HEK293 (cell line): ENCODE measurements around the gene TMEM271.

Experiments
- CTCF ChIA-PET: fragments of 350-600 bp; formaldehyde crosslinking; extraction: SDS; loops from one replicate; lab custom pipeline; 2021; ENCODE audit warnings: antibody characterized with exemption; lab: Yijun Ruan, JAX
- POLR2A ChIA-PET: fragments of 300-600 bp; formaldehyde crosslinking; extraction: SDS; loops from one replicate; lab custom pipeline; 2020; ENCODE audit warnings: antibody characterized with exemption, inconsistent platforms; lab: Yijun Ruan, JAX
- H3K27ac ChIP-seq: fragments of 200-500 bp; sonication (Bioruptor generic); 2 replicates; pipeline ENCODE4 v1.5.1; 2014; ENCODE audit warnings: low read depth, low read length, control low read depth, inconsistent platforms; ENCODE audit errors: extremely low read depth
- H3K36me3 ChIP-seq, 2 experiments: fragments of 200-500 bp in 1 of 2; sonication (Bioruptor generic) in 1 of 2; 1 replicate in 1 of 2; 2 replicates in 1 of 2; pipeline ENCODE4 v1.5.1; 2014 to 2017; ENCODE audit warnings: inconsistent platforms in 2 of 2, low read length in 2 of 2; ENCODE audit not compliant: control insufficient read depth in 2 of 2, insufficient read depth in 1 of 2
- H3K4me1 ChIP-seq: fragments of 200-500 bp; sonication (Bioruptor generic); 2 replicates; pipeline ENCODE4 v1.5.1; 2014; ENCODE audit warnings: mild to moderate bottlenecking, low read length, inconsistent platforms; ENCODE audit not compliant: control insufficient read depth, insufficient read depth
- H3K4me3 ChIP-seq: 2 replicates; pipeline ENCODE4 v1.5.1; 2011; ENCODE audit warnings: low read depth, mild to moderate bottlenecking, control low read depth, low read length, moderate library complexity
- H3K9me3 ChIP-seq: fragments of 200-500 bp; sonication (Bioruptor generic); 2 replicates; pipeline ENCODE4 v1.5.1; 2014; ENCODE audit warnings: low read depth, low read length, inconsistent platforms; ENCODE audit not compliant: control insufficient read depth, insufficient read depth
- HOXC10 ChIP-seq: sonication (generic); formaldehyde crosslinking; IDR thresholded peaks from 2 replicates; pipeline ENCODE4 v1.8.1; 2023; ENCODE audit warnings: mild to moderate bottlenecking, missing genetic modification reagents
- KLF7 ChIP-seq: fragments of 450-650 bp; formaldehyde crosslinking; IDR thresholded peaks from 2 replicates; pipeline ENCODE4 v1.5.1; 2016; ENCODE audit warnings: missing biosample characterization, missing genetic modification characterization, borderline replicate concordance
- MYNN ChIP-seq: fragments of 450-650 bp; formaldehyde crosslinking; IDR thresholded peaks from 2 replicates; pipeline ENCODE4 v1.5.1; 2016; ENCODE audit warnings: missing biosample characterization, missing genetic modification characterization, borderline replicate concordance
- OSR2 ChIP-seq: fragments of 450-650 bp; formaldehyde crosslinking; IDR thresholded peaks from 2 replicates; pipeline ENCODE4 v1.5.1; 2016; ENCODE audit warnings: missing biosample characterization, missing genetic modification characterization
- SCRT1 ChIP-seq: fragments of 450-650 bp; formaldehyde crosslinking; IDR thresholded peaks from 2 replicates; pipeline ENCODE4 v1.5.1; 2016; ENCODE audit warnings: missing biosample characterization, missing genetic modification characterization, borderline replicate concordance
- SP3 ChIP-seq: fragments of 450-650 bp; formaldehyde crosslinking; IDR thresholded peaks from 2 replicates; pipeline ENCODE4 v1.5.1; 2016; ENCODE audit warnings: missing biosample characterization, missing genetic modification characterization
- ZFP69B ChIP-seq: fragments of 450-650 bp; formaldehyde crosslinking; IDR thresholded peaks from 2 replicates; pipeline ENCODE4 v1.5.1; 2016; ENCODE audit warnings: missing biosample characterization, missing genetic modification characterization
- ZNF138 ChIP-seq: fragments of 450-650 bp; formaldehyde crosslinking; IDR thresholded peaks from 2 replicates; pipeline ENCODE4 v1.5.1; 2016; ENCODE audit warnings: missing biosample characterization, missing genetic modification characterization, borderline replicate concordance
- ZNF146 ChIP-seq: fragments of 450-650 bp; formaldehyde crosslinking; IDR thresholded peaks from 2 replicates; pipeline ENCODE4 v1.5.1; 2016; ENCODE audit warnings: missing biosample characterization, missing genetic modification characterization
- ZNF221 ChIP-seq: fragments of 450-650 bp; formaldehyde crosslinking; IDR thresholded peaks from 2 replicates; pipeline ENCODE4 v1.5.1; 2017; ENCODE audit warnings: missing biosample characterization, missing genetic modification characterization, borderline replicate concordance
- ZNF24 ChIP-seq: fragments of 450-650 bp; formaldehyde crosslinking; IDR thresholded peaks from 2 replicates; pipeline ENCODE4 v1.5.1; 2016; ENCODE audit warnings: missing biosample characterization, missing genetic modification characterization
- ZNF292 ChIP-seq: fragments of 450-650 bp; formaldehyde crosslinking; IDR thresholded peaks from 2 replicates; pipeline ENCODE4 v1.5.1; 2016; ENCODE audit warnings: low read depth, missing biosample characterization, missing genetic modification characterization, borderline replicate concordance
- ZNF341 ChIP-seq: fragments of 450-650 bp; formaldehyde crosslinking; IDR thresholded peaks from 2 replicates; pipeline ENCODE4; 2016; ENCODE audit warnings: low read depth, missing biosample characterization, missing genetic modification characterization
- ZNF521 ChIP-seq: fragments of 450-650 bp; formaldehyde crosslinking; IDR thresholded peaks from 2 replicates; pipeline ENCODE4 v1.5.1; 2017; ENCODE audit warnings: missing biosample characterization, mild to moderate bottlenecking, missing genetic modification characterization
- ZNF561 ChIP-seq: fragments of 450-650 bp; IDR thresholded peaks from 2 replicates; pipeline ENCODE4 v1.5.1; 2018; ENCODE audit warnings: missing biosample characterization, missing genetic modification characterization, borderline replicate concordance
- ZNF621 ChIP-seq: fragments of 450-650 bp; formaldehyde crosslinking; IDR thresholded peaks from 2 replicates; pipeline ENCODE4 v1.5.1; 2017; ENCODE audit warnings: missing biosample characterization, missing genetic modification characterization
- ZNF654 ChIP-seq: fragments of 450-650 bp; formaldehyde crosslinking; IDR thresholded peaks from 2 replicates; pipeline ENCODE4 v1.5.1; 2016; ENCODE audit warnings: low read depth, missing biosample characterization, missing genetic modification characterization
- ZNF664 ChIP-seq: fragments of 450-650 bp; formaldehyde crosslinking; IDR thresholded peaks from 2 replicates; pipeline ENCODE4 v1.5.1; 2016; ENCODE audit warnings: missing biosample characterization, missing genetic modification characterization
- ZNF747 ChIP-seq: fragments of 450-650 bp; formaldehyde crosslinking; IDR thresholded peaks from 2 replicates; pipeline ENCODE4 v1.5.1; 2016; ENCODE audit warnings: missing biosample characterization, missing genetic modification characterization
- TF ChIP-seq, protein P1 (sequence below): fragments of 450-650 bp; formaldehyde crosslinking; IDR thresholded peaks from 2 replicates; pipeline ENCODE4 v1.5.1; 2017; ENCODE audit warnings: missing biosample characterization, missing genetic modification characterization
- TF ChIP-seq, protein P2 (sequence below): fragments of 450-650 bp; formaldehyde crosslinking; IDR thresholded peaks from 2 replicates; pipeline ENCODE4 v1.5.1; 2016; ENCODE audit warnings: missing biosample characterization, missing genetic modification characterization
- TF ChIP-seq, protein P3 (sequence below): fragments of 450-650 bp; formaldehyde crosslinking; conservative IDR thresholded peaks from 2 replicates; pipeline ENCODE4 v1.5.1; 2016; ENCODE audit warnings: low read depth, missing biosample characterization, missing genetic modification characterization
- TF ChIP-seq, protein P4 (sequence below): fragments of 450-650 bp; formaldehyde crosslinking; IDR thresholded peaks from 2 replicates; pipeline ENCODE4 v1.5.1; 2016; ENCODE audit warnings: missing biosample characterization, missing genetic modification characterization

Gene TMEM271

DNA sequence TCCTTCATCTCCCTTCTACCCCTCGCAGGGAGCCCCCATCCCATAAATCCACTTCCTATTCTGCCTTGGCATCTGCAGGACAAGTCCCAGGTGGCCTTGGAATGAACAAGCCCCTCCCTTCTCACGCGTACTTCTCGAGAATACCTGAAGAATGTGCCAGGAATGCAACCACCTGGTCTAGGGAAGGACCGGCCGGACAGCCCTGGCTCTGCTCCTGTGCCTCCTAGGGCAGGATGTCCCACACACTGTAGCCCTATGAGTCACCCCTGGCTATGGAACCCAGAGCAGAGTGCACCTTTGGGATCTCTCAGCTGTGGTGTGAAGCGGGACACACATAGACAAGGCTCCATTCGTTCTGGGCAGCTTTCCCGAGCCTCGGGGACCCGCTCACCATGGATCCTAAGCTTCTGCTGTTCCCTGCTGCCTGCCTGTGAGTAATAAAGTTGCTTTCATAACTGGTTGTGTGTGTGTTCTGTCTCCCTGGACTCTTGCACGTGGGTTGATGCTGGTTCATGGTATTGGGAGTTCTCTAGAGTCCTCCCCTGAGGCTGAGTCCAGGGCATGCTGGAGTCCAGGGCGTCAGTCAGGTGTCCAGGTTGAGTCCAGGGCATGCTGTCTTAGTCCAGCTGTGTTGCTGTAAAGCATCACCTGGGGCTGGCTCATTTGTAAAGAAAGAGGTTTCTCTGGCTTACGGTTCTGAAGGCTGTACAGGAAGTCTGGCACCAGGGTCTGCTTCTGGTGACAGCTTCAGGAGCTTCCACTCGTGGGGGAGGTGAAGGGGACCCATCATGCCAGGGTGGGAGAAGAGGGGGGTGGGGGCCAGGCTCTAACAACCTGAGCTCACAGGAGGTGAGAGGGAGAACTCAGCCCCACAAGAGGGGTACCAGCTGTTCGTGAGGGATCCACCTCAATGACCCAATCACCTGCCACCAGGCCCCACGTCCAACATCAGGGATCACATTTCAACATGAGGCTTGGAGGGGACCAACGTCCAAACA is 41.8 kb upstream of the TMEM271 start:
- POLR2A ChIA-PET, result interaction anchor here (0.6 kb wide), 1 partner anchor 79 kb away, joined by 5 read pairs; no protein-coding TSS in a partner anchor
- CTCF ChIA-PET, result no interaction called here
- no peaks in the 10 kb centered on the region for H3K9me3 ChIP-seq
- no peak overlapping the region for H3K27ac ChIP-seq
- TF ChIP-seq MYNN (tag by site-specific recombination) (no peak), ZNF221 (tag by site-specific recombination) (no peak), ZNF747 (tag by site-specific recombination) (no peak), ZNF561 (tag by site-specific recombination) (no peak), ZNF292 (tag by site-specific recombination) (no peak), SCRT1 (tag by site-specific recombination) (no peak), ZNF341 (tag by site-specific recombination) (no peak), ZNF24 (tag by site-specific recombination) (no peak), SP3 (no peak), ZNF521 (tag by site-specific recombination) (no peak), ZNF654 (tag by site-specific recombination) (no peak), KLF7 (tag by site-specific recombination) (no peak)
- TF ChIP-seq, protein P1, sequence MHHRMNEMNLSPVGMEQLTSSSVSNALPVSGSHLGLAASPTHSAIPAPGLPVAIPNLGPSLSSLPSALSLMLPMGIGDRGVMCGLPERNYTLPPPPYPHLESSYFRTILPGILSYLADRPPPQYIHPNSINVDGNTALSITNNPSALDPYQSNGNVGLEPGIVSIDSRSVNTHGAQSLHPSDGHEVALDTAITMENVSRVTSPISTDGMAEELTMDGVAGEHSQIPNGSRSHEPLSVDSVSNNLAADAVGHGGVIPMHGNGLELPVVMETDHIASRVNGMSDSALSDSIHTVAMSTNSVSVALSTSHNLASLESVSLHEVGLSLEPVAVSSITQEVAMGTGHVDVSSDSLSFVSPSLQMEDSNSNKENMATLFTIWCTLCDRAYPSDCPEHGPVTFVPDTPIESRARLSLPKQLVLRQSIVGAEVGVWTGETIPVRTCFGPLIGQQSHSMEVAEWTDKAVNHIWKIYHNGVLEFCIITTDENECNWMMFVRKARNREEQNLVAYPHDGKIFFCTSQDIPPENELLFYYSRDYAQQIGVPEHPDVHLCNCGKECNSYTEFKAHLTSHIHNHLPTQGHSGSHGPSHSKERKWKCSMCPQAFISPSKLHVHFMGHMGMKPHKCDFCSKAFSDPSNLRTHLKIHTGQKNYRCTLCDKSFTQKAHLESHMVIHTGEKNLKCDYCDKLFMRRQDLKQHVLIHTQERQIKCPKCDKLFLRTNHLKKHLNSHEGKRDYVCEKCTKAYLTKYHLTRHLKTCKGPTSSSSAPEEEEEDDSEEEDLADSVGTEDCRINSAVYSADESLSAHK (tag by site-specific recombination), result no peak
- TF ChIP-seq, protein P2, sequence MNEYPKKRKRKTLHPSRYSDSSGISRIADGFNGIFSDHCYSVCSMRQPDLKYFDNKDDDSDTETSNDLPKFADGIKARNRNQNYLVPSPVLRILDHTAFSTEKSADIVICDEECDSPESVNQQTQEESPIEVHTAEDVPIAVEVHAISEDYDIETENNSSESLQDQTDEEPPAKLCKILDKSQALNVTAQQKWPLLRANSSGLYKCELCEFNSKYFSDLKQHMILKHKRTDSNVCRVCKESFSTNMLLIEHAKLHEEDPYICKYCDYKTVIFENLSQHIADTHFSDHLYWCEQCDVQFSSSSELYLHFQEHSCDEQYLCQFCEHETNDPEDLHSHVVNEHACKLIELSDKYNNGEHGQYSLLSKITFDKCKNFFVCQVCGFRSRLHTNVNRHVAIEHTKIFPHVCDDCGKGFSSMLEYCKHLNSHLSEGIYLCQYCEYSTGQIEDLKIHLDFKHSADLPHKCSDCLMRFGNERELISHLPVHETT, result no peak
- no peaks in the 10 kb centered on the region for H3K36me3 ChIP-seq
- no peaks in the 10 kb centered on the region for H3K4me1 ChIP-seq
- no peak overlapping the region for H3K4me3 ChIP-seq

DNA sequence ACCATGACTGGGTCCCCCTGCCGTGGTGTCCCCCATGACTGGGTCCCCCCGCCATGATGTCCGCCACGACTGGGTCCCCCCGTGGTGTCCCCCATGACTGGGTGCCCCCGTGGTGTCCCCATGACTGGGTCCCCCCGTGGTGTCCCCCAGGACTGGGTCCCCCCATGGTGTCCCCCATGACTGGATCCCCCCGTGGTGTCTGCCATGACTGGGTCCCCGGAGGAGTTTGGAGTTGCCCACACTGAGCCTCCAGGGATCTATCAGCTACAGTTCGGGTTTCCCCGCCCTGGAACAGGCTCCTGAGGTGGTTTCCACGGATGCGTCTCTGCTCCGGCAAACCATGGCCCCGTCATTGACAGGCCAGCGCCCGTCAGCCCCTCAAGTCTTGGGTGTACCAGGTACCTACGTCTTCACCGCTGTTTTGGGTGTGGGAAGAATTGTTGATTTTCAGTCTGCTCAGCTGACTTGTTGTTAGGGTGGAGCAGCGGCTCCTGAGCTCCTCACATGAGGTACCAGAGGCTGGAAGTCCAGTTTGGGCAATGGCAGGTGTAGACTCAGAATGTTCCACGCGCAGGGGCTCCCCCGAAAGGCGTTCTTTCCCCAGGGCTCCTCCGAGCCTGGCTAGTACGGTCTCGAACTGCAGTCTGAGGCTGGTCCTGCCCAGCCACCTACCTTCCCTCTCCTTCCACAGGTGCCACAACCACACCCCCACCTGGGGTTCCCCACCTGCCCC is 41.0 kb upstream of the TMEM271 start:
- no peaks in the 10 kb centered on the region for H3K9me3 ChIP-seq
- ChIA-PET POLR2A (no interaction called here), CTCF (no interaction called here)
- H3K36me3 ChIP-seq, result no peaks in the 10 kb centered on the region
- no peak overlapping the region for H3K4me3 ChIP-seq
- no peaks in the 10 kb centered on the region for H3K4me1 ChIP-seq
- H3K27ac ChIP-seq, result no peak overlapping the region
- TF ChIP-seq, protein P3, sequence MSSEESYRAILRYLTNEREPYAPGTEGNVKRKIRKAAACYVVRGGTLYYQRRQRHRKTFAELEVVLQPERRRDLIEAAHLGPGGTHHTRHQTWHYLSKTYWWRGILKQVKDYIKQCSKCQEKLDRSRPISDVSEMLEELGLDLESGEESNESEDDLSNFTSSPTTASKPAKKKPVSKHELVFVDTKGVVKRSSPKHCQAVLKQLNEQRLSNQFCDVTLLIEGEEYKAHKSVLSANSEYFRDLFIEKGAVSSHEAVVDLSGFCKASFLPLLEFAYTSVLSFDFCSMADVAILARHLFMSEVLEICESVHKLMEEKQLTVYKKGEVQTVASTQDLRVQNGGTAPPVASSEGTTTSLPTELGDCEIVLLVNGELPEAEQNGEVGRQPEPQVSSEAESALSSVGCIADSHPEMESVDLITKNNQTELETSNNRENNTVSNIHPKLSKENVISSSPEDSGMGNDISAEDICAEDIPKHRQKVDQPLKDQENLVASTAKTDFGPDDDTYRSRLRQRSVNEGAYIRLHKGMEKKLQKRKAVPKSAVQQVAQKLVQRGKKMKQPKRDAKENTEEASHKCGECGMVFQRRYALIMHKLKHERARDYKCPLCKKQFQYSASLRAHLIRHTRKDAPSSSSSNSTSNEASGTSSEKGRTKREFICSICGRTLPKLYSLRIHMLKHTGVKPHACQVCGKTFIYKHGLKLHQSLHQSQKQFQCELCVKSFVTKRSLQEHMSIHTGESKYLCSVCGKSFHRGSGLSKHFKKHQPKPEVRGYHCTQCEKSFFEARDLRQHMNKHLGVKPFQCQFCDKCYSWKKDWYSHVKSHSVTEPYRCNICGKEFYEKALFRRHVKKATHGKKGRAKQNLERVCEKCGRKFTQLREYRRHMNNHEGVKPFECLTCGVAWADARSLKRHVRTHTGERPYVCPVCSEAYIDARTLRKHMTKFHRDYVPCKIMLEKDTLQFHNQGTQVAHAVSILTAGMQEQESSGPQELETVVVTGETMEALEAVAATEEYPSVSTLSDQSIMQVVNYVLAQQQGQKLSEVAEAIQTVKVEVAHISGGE (tag by site-specific recombination), result no peak
- TF ChIP-seq, protein P4, sequence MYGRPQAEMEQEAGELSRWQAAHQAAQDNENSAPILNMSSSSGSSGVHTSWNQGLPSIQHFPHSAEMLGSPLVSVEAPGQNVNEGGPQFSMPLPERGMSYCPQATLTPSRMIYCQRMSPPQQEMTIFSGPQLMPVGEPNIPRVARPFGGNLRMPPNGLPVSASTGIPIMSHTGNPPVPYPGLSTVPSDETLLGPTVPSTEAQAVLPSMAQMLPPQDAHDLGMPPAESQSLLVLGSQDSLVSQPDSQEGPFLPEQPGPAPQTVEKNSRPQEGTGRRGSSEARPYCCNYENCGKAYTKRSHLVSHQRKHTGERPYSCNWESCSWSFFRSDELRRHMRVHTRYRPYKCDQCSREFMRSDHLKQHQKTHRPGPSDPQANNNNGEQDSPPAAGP (tag by site-specific recombination), result no peak
- TF ChIP-seq ZNF138 (tag by site-specific recombination) (no peak), ZNF621 (tag by site-specific recombination) (no peak), ZNF146 (tag by site-specific recombination) (no peak), ZNF664 (no peak), ZFP69B (tag by site-specific recombination) (no peak), OSR2 (no peak), SP3 (no peak), HOXC10 (CRISPR knock-in tag) (no peak)
